DMS 273 (cell line): Measurements from ENCODE around the gene MYLIP.
"Not testable (repeated sequence)": the region's sequence is repeated elsewhere in the genome, so short reads cannot be mapped to it uniquely, and the experiment has no call there.

ENCODE experiments used
- DNase-seq: peaks from one replicate; lab custom pipeline; 2025; ENCODE audit not compliant: unreplicated experiment; lab: John Stamatoyannopoulos, UW

MYLIP gene

GRCh38 chr6:16168858-16169257, 40.0 kb downstream of the MYLIP start:
- DNase-seq, result peak; percentile 68

- DNase-seq, result no peak
These were observed 42.5 kb downstream of the MYLIP start for GRCh38 chr6:16171400-16171799.

GRCh38 chr6:16173167-16173940, 44.5 kb downstream of the MYLIP start:
- no peak for DNase-seq

GRCh38 chr6:16174416-16175078, 45.7 kb downstream of the MYLIP start:
- no peak for DNase-seq

GRCh38 chr6:16176600-16176999, 47.7 kb downstream of the MYLIP start:
- not testable (repeated sequence) for DNase-seq

GRCh38 chr6:16177881-16178280, 49.0 kb downstream of the MYLIP start:
- no peak for DNase-seq

- no peak for DNase-seq
These were observed 49.5 kb downstream of the MYLIP start for GRCh38 chr6:16178351-16178750.

- no peak for DNase-seq
These were observed 50.2 kb downstream of the MYLIP start for GRCh38 chr6:16179063-16179462.

- no peak for DNase-seq
These were observed 51.1 kb downstream of the MYLIP start for GRCh38 chr6:16179970-16180431.

- no peak for DNase-seq
These were observed 52.0 kb downstream of the MYLIP start for GRCh38 chr6:16180696-16181438.

- no peak for DNase-seq
These were observed 52.8 kb downstream of the MYLIP start for GRCh38 chr6:16181439-16182297.

- peak; percentile 65 for DNase-seq
These were observed 54.3 kb downstream of the MYLIP start for GRCh38 chr6:16183187-16183664.

GRCh38 chr6:16184129-16184528, 55.2 kb downstream of the MYLIP start:
- peak; percentile 40 for DNase-seq

- DNase-seq, result no peak
These were observed 55.7 kb downstream of the MYLIP start for GRCh38 chr6:16184551-16184950.

- DNase-seq, result no peak
These were observed 58.3 kb downstream of the MYLIP start for GRCh38 chr6:16187176-16187575.

- DNase-seq, result no peak
These were observed 61.3 kb downstream of the MYLIP start for GRCh38 chr6:16190214-16190613.

- DNase-seq, result no peak
These were observed 67.5 kb downstream of the MYLIP start for GRCh38 chr6:16196260-16196983.

- DNase-seq, result no peak
These were observed 68.2 kb downstream of the MYLIP start for GRCh38 chr6:16196984-16197546.
